CD4-positive, alpha-beta T cell treated with Interleukin-1 beta for 1 hour (primary cell): ENCODE data around the gene SESN1.
"Not testable (repeated sequence)": the region's sequence is repeated elsewhere in the genome, so short reads cannot be mapped to it uniquely, and the experiment has no call there.

Source experiments
- DNase-seq, 2 donors: peaks; one replicate each; pipeline ENCODE4 v3.0.0-alpha.2; 2020 to 2022

The SESN1 gene

GRCh38 chr6:108995296-108995695, 99.3 kb downstream of the SESN1 start:
- no peak for DNase-seq

GRCh38 chr6:108993876-108994275, 100.8 kb downstream of the SESN1 start:
- DNase-seq: no peak

- no peak for DNase-seq
Measured at GRCh38 chr6:108989700-108990099, 104.9 kb downstream of the SESN1 start.

GRCh38 chr6:108988765-108989164, 105.9 kb downstream of the SESN1 start:
- no peak for DNase-seq

GRCh38 chr6:108988296-108988695, 106.3 kb downstream of the SESN1 start:
- no peak for DNase-seq

GRCh38 chr6:108987156-108987555, 107.5 kb downstream of the SESN1 start:
- DNase-seq: no peak

GRCh38 chr6:108985301-108985700, 109.3 kb downstream of the SESN1 start:
- no peak for DNase-seq

- no peak for DNase-seq
Measured at GRCh38 chr6:108983151-108983550, 111.5 kb downstream of the SESN1 start.

- no peak for DNase-seq
Measured at GRCh38 chr6:108982154-108983113, 112.2 kb downstream of the SESN1 start.

- DNase-seq: not testable (repeated sequence)
Measured at GRCh38 chr6:108978638-108979037, 116.0 kb downstream of the SESN1 start.

GRCh38 chr6:108974201-108974600, 120.4 kb downstream of the SESN1 start:
- no peak for DNase-seq

GRCh38 chr6:108969776-108970175, 124.9 kb downstream of the SESN1 start:
- no peak for DNase-seq

GRCh38 chr6:108968325-108969316, 126.0 kb downstream of the SESN1 start:
- DNase-seq: no peak

- peak; percentile 21 to 77 for DNase-seq
Measured at GRCh38 chr6:108966855-108967755, 127.5 kb downstream of the SESN1 start.

- no peak for DNase-seq
Measured at GRCh38 chr6:108966251-108966650, 128.4 kb downstream of the SESN1 start.

GRCh38 chr6:108961985-108962384, 132.7 kb downstream of the SESN1 start:
- no peak for DNase-seq

GRCh38 chr6:108961077-108961476, 133.6 kb downstream of the SESN1 start:
- DNase-seq: no peak

- no peak for DNase-seq
Measured at GRCh38 chr6:108960601-108961000, 134.0 kb downstream of the SESN1 start.

GRCh38 chr6:108959972-108960582, 134.6 kb downstream of the SESN1 start:
- no peak for DNase-seq

- no peak for DNase-seq
Measured at GRCh38 chr6:108958900-108959770, 135.5 kb downstream of the SESN1 start.

GRCh38 chr6:108957221-108957620, 137.4 kb downstream of the SESN1 start:
- no peak for DNase-seq
